NT2/D1 (cell line): ENCODE results near the gene SHD.
"Not testable (repeated sequence)": the region's sequence is repeated elsewhere in the genome, so short reads cannot be mapped to it uniquely, and the experiment has no call there.

Experiments used
- DNase-seq: peaks from one replicate; pipeline ENCODE4 v3.0.0-alpha.2; 2011; ENCODE audit warnings: low read depth, low spot score
- H3K27me3 ChIP-seq: 2 replicates; pipeline ENCODE4 v1.6.0; 2011; ENCODE audit warnings: mild to moderate bottlenecking; ENCODE audit not compliant: insufficient read length, insufficient read depth
- H3K36me3 ChIP-seq: 2 replicates; pipeline ENCODE4 v1.6.1; 2011; ENCODE audit warnings: mild to moderate bottlenecking, low read length, mixed read lengths; ENCODE audit not compliant: insufficient read depth, insufficient read length
- H3K4me1 ChIP-seq: 2 replicates; pipeline ENCODE4 v1.5.1; 2011; ENCODE audit not compliant: insufficient read depth, insufficient read length
- H3K4me3 ChIP-seq: 2 replicates; pipeline ENCODE4 v1.5.1; 2011; ENCODE audit warnings: low read depth; ENCODE audit not compliant: insufficient read length
- H3K9ac ChIP-seq: 2 replicates; pipeline ENCODE4 v1.6.0; 2011; ENCODE audit warnings: low read depth; ENCODE audit not compliant: insufficient read length
- H3K9me3 ChIP-seq: 2 replicates; pipeline ENCODE4 v1.5.1; 2011; ENCODE audit warnings: mild to moderate bottlenecking, low read length; ENCODE audit not compliant: insufficient read depth
- SUZ12 ChIP-seq: IDR thresholded peaks from 2 replicates; pipeline ENCODE4 v1.6.1; 2011; ENCODE audit not compliant: insufficient read length, insufficient read depth; ENCODE audit errors: extremely low read depth
- YY1 ChIP-seq: IDR thresholded peaks from 2 replicates; pipeline ENCODE4 v1.6.1; 2011; ENCODE audit not compliant: insufficient read length, insufficient read depth
- ZNF274 ChIP-seq: IDR thresholded peaks from 2 replicates; pipeline ENCODE4 v1.6.1; 2011; ENCODE audit warnings: mild to moderate bottlenecking, low read depth, low read length

The SHD gene

GRCh38 chr19:4324228-4324627 lies 45.2 kb downstream of the SHD start:
- peaks cover 3% of the 10 kb centered on the region for H3K27me3 ChIP-seq
- H3K4me1 ChIP-seq, result peaks cover 6% of the 10 kb centered on the region
- no peak for DNase-seq
- no peak for TF ChIP-seq YY1
- TF ChIP-seq SUZ12, result no peak
- no peak for TF ChIP-seq ZNF274
- peaks cover 32% of the 10 kb centered on the region for H3K9me3 ChIP-seq
- peaks cover 15% of the 10 kb centered on the region for H3K36me3 ChIP-seq
- H3K4me3 ChIP-seq, result no peak overlapping the region
- no peak overlapping the region for H3K9ac ChIP-seq

GRCh38 chr19:4326215-4326836 lies 47.3 kb downstream of the SHD start:
- H3K27me3 ChIP-seq, result no peaks in the 10 kb centered on the region
- peaks cover 18% of the 10 kb centered on the region for H3K36me3 ChIP-seq
- peaks cover 6% of the 10 kb centered on the region for H3K4me1 ChIP-seq
- H3K9ac ChIP-seq, result peak overlapping the region; percentile 6
- peaks cover 11% of the 10 kb centered on the region for H3K9me3 ChIP-seq
- no peak for DNase-seq
- no peak for TF ChIP-seq SUZ12
- TF ChIP-seq ZNF274, result no peak
- no peak for TF ChIP-seq YY1
- peak overlapping the region; percentile 48 for H3K4me3 ChIP-seq

GRCh38 chr19:4326837-4327251 lies 47.8 kb downstream of the SHD start:
- Histone ChIP-seq H3K36me3 (peaks cover 18% of the 10 kb centered on the region), H3K4me3 (peak overlapping the region; percentile 48), H3K4me1 (peaks cover 6% of the 10 kb centered on the region), H3K27me3 (no peaks in the 10 kb centered on the region), H3K9ac (peak overlapping the region; percentile 61), H3K9me3 (peaks cover 6% of the 10 kb centered on the region)
- TF ChIP-seq SUZ12, result no peak
- no peak for TF ChIP-seq YY1
- no peak for TF ChIP-seq ZNF274
- peak; percentile 40 for DNase-seq

DNA sequence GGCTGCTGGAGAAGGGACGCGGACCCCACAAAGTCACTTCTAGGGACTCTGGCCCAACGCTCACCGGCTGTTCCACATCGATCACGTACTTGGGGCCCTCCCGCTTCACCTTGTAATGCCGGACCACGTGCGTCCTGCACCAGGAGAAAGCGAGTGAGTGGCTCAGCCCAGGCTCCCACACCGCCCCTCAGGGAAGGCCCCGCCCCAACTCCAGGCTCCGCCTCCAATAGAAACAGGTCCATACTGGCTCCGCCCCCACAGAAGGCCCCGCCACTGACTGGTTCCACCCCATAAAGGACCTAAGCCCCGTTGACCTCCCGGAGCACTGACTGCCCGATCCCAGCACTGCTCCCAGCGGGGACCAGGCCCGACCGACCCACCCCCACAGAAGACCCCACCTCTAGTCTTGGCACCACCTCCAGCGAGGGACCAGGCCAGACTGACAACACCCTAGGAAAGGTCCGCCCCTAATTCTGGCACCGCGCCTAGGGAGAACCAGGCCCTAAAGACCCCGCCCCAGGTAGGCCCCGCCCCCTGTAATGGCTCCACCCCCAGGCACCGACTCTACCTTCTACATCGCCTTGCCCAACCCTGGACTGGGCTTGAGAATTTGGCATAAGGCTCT lies 48.3 kb downstream of the SHD start:
- peak; percentile 89 for DNase-seq

DNA sequence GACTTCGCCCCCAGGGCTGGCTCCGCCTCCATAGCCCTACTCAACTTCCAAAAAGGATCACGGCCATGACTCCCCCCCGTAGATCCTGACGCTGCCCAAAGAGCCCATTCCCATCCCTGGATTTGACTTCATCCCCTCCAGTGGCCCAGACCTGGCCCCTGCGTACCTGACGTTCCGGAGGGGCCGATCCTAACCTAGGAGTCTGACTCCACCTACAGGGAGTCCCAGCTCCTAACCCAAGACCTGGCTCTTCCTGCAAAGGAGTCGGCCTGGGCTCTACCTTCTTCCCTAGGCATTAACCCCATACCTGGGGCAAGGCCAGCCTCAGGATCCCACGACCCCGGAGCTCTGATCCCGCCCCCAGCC lies 48.8 kb downstream of the SHD start:
- no peak for TF ChIP-seq YY1
- peak overlapping the region; percentile 68 for H3K9ac ChIP-seq
- peak overlapping the region; percentile 42 for H3K4me3 ChIP-seq
- no peaks in the 10 kb centered on the region for H3K27me3 ChIP-seq
- peaks cover 16% of the 10 kb centered on the region for H3K36me3 ChIP-seq
- H3K9me3 ChIP-seq, result no peaks in the 10 kb centered on the region
- no peak for DNase-seq
- H3K4me1 ChIP-seq, result peaks cover 6% of the 10 kb centered on the region

More for the DNA sequence above, 48.3 kb downstream of the SHD start:
- TF ChIP-seq ZNF274 (no peak), SUZ12 (no peak), YY1 (no peak)
- Histone ChIP-seq H3K27me3 (no peaks in the 10 kb centered on the region), H3K4me3 (peak overlapping the region; percentile 48), H3K4me1 (peaks cover 6% of the 10 kb centered on the region), H3K36me3 (peaks cover 18% of the 10 kb centered on the region), H3K9ac (peak overlapping the region; percentile 68), H3K9me3 (peaks cover under 1% of the 10 kb centered on the region; the same call in 1 of the 2 replicates)

GRCh38 chr19:4328243-4328990 lies 49.4 kb downstream of the SHD start:
- peaks cover 6% of the 10 kb centered on the region for H3K4me1 ChIP-seq
- peaks cover 12% of the 10 kb centered on the region for H3K36me3 ChIP-seq
- peak; percentile 94 for DNase-seq
- no peaks in the 10 kb centered on the region for H3K27me3 ChIP-seq
- peak overlapping the region; percentile 85 for H3K4me3 ChIP-seq
- H3K9me3 ChIP-seq, result no peaks in the 10 kb centered on the region
- TF ChIP-seq ZNF274, result no peak
- no peak for TF ChIP-seq YY1
- TF ChIP-seq SUZ12, result no peak
- peak overlapping the region; percentile 93 for H3K9ac ChIP-seq

- DNase-seq, result peak; percentile 32
- Histone ChIP-seq H3K4me3 (peak overlapping the region; percentile 85), H3K9ac (peak overlapping the region; percentile 93)
- not testable (repeated sequence) for H3K36me3 ChIP-seq, H3K4me1 ChIP-seq, H3K9me3 ChIP-seq, H3K27me3 ChIP-seq
These were observed 50.1 kb downstream of the SHD start for GRCh38 chr19:4328991-4329681.
